NCI-H2227 (cell line): Measurements from ENCODE around the gene RAB3B.
"Not testable (repeated sequence)": the region's sequence is repeated elsewhere in the genome, so short reads cannot be mapped to it uniquely, and the experiment has no call there.

ENCODE experiments used
- DNase-seq: peaks from one replicate; lab custom pipeline; 2025; ENCODE audit not compliant: unreplicated experiment; lab: John Stamatoyannopoulos, UW

RAB3B gene

GRCh38 chr1:51875836-51876235 is 114.7 kb downstream of the RAB3B start:
- no peak for DNase-seq

GRCh38 chr1:51875291-51875772 is 115.2 kb downstream of the RAB3B start:
- no peak for DNase-seq

GRCh38 chr1:51873270-51873669 is 117.2 kb downstream of the RAB3B start:
- not testable (repeated sequence) for DNase-seq

GRCh38 chr1:51871351-51871975 is 119.0 kb downstream of the RAB3B start:
- no peak for DNase-seq

GRCh38 chr1:51870603-51871350 is 119.7 kb downstream of the RAB3B start:
- no peak for DNase-seq

GRCh38 chr1:51867479-51868232 is 122.8 kb downstream of the RAB3B start:
- no peak for DNase-seq

GRCh38 chr1:51863384-51863783 is 127.1 kb downstream of the RAB3B start:
- DNase-seq: no peak

- no peak for DNase-seq
Measured at GRCh38 chr1:51861669-51862068, 128.8 kb downstream of the RAB3B start.

GRCh38 chr1:51859735-51860134 is 130.8 kb downstream of the RAB3B start:
- no peak for DNase-seq

GRCh38 chr1:51859333-51859732 is 131.2 kb downstream of the RAB3B start:
- DNase-seq: no peak

GRCh38 chr1:51858892-51859291 is 131.6 kb downstream of the RAB3B start:
- DNase-seq: no peak
